ENCODE measurements around the gene PDK2. TPM values are rescaled to one million over a fixed set of nuclear protein-coding genes. Genes with fewer than 3 reads are reported as not detected.

Gene PDK2
- total and polyA plus RNA-seq, 2 experiments from 2014 or later = 12.0 to 15.9 TPM

GRCh38 chr17:50133769-50134099 is 38.6 kb downstream of the PDK2 start (continued):
- no peak for TF ChIP-seq ZNF462 (CRISPR knock-in tag; IDR thresholded peaks at IDR 0.05)
- TF ChIP-seq EZH2 (IDR thresholded peaks at IDR 0.05; ENCODE audit: low read depth, unreplicated experiment) = no peak
- no peak for TF ChIP-seq ZNF331 (CRISPR knock-in tag; IDR thresholded peaks at IDR 0.05; ENCODE audit: low read depth)
- TF ChIP-seq CREB1 (CRISPR knock-in tag; IDR thresholded peaks at IDR 0.05; ENCODE audit: low read depth) = no peak
- TF ChIP-seq NANOG (IDR thresholded peaks at IDR 0.05; ENCODE audit: borderline replicate concordance) = no peak
- no peak for TF ChIP-seq POLR2AphosphoS5 (IDR thresholded peaks at IDR 0.05; ENCODE audit: low read depth)

- Mint-ChIP-seq H3K4me3 (no peak overlapping the region; the same call in 2 of the 3 replicates), H3K4me1 (peaks cover 43% of the 10 kb centered on the region), H3K27me3 (ENCODE audit: insufficient read depth, low read depth, poor library complexity) (peaks cover 32% of the 10 kb centered on the region), H3K36me3 (ENCODE audit: low read depth) (peaks cover 16% of the 10 kb centered on the region), H3K27ac (no peak overlapping the region), H3K9me3 (no peaks in the 10 kb centered on the region)
- H3K4me2 ChIP-seq = peak overlapping the region; percentile 71
- no peaks in the 10 kb centered on the region for H3K9me2 ChIP-seq (ENCODE audit: insufficient read depth)
- H3K79me2 ChIP-seq (replicated peaks; ENCODE audit: insufficient read depth) = no peaks in the 10 kb centered on the region
- DNase-seq (ENCODE audit: low spot score) (no peak), ATAC-seq (peak; percentile 6)
- H3K4me1 ChIP-seq (ENCODE audit: insufficient read depth) = peaks cover 27% of the 10 kb centered on the region
- no peak overlapping the region for H3K4me3 ChIP-seq
- peaks cover 30% of the 10 kb centered on the region for H3K27me3 ChIP-seq (ENCODE audit: insufficient read depth)
- no peaks in the 10 kb centered on the region for H4K20me1 ChIP-seq (replicated peaks; ENCODE audit: insufficient read depth)
- no peaks in the 10 kb centered on the region; the same call in 1 of the 2 replicates for H3K36me3 ChIP-seq (ENCODE audit: insufficient read depth)
- H3K27ac ChIP-seq (ENCODE audit: low read depth) = no peak overlapping the region
- H3F3A ChIP-seq (replicated peaks; ENCODE audit: low read depth) = no peaks in the 10 kb centered on the region
- no peak overlapping the region for H2AFZ ChIP-seq
- TF ChIP-seq STAT1 (IDR thresholded peaks at IDR 0.05; ENCODE audit: unreplicated experiment) (no peak), ZNF114 (CRISPR knock-in tag; IDR thresholded peaks at IDR 0.05) (no peak), EZH2phosphoT487 (IDR thresholded peaks at IDR 0.05; ENCODE audit: unreplicated experiment) (no peak), EZH2 (IDR thresholded peaks at IDR 0.05; ENCODE audit: low read depth, unreplicated experiment) (no peak), CTCF (conservative IDR thresholded peaks at IDR 0.05; ENCODE audit: low read depth in 2 of 2) (no peak), JUNB (IDR thresholded peaks at IDR 0.05; ENCODE audit: unreplicated experiment) (no peak), ZNF331 (CRISPR knock-in tag; IDR thresholded peaks at IDR 0.05; ENCODE audit: low read depth) (no peak), ETS1 (IDR thresholded peaks at IDR 0.05) (no peak)
Observed at GRCh38 chr17:50134206-50135110, 39.3 kb downstream of the PDK2 start.
